Tibial nerve (tissue), 4 donors: ENCODE data around the gene SLC17A7. TPM values are rescaled to one million over a fixed set of nuclear protein-coding genes. Genes with fewer than 3 reads are reported as not detected.

Experiments used
- DNase-seq, 2 donors: peaks; one replicate each; pipeline ENCODE4 v3.0.0-alpha.2; 2019; ENCODE audit warnings: low spot score in 2 of 2
- H3K27ac ChIP-seq, 4 donors: fragments of 200-600 bp; sonication (generic) in 3 of 4; one replicate each; pipeline ENCODE4 v1.5.1; 2017 to 2019; ENCODE audit warnings: mild to moderate bottlenecking in 1 of 4
- H3K27me3 ChIP-seq, 2 donors: fragments of 200-600 bp; sonication (generic) in 1 of 2; one replicate each; pipeline versions ENCODE4 v1.5.1 to v1.6.0; 2017 to 2019
- H3K36me3 ChIP-seq, 3 donors: fragments of 200-600 bp; sonication (generic); one replicate each; pipeline ENCODE4 v1.5.1; 2018 to 2019
- H3K4me1 ChIP-seq, 4 donors: fragments of 200-600 bp; sonication (generic) in 3 of 4; one replicate each; pipeline ENCODE4 v1.5.1; 2017 to 2019
- H3K4me3 ChIP-seq, 4 donors: fragments of 200-600 bp; sonication (generic) in 3 of 4; one replicate each; pipeline ENCODE4 v1.5.1; 2017 to 2019; ENCODE audit warnings: mild to moderate bottlenecking in 1 of 4, moderate library complexity in 1 of 4
- H3K9me3 ChIP-seq, 4 donors: fragments of 200-600 bp; sonication (generic) in 3 of 4; one replicate each; pipeline ENCODE4 v1.5.1; 2017 to 2019
- CTCF ChIP-seq, 5 experiments: fragments of 200-600 bp in 3 of 5; fragments of 450-650 bp in 2 of 5; sonication (generic) in 3 of 5; IDR thresholded peaks; one replicate each; pipeline ENCODE4 v1.5.1; 2016 to 2019; ENCODE audit warnings: antibody characterized with exemption in 5 of 5, mild to moderate bottlenecking in 3 of 5, moderate library complexity in 2 of 5
- EP300 ChIP-seq, 2 donors: sonication (generic); formaldehyde crosslinking; IDR thresholded peaks; one replicate each; pipeline ENCODE4 v1.6.1; 2017; ENCODE audit warnings: antibody characterized with exemption in 2 of 2, mild to moderate bottlenecking in 1 of 2
- POLR2A ChIP-seq, 2 donors: fragments of 450-650 bp; IDR thresholded peaks; one replicate each; pipeline ENCODE4 v1.6.1; 2017; ENCODE audit warnings: antibody characterized with exemption in 2 of 2, mild to moderate bottlenecking in 2 of 2, moderate library complexity in 2 of 2
- WGBS, 2 donors: methylation state at CpG; one replicate each; pipeline ENCODE4 v1.1.5; 2018; 5-methylcytosine and 5-hydroxymethylcytosine counted together
- total RNA-seq, 4 donors: library from RNA; depleted of rRNA; stranded (reverse); fragments of >200 nt; gene quantifications; one replicate each; pipeline ENCODE4 v1.1.0, GENCODE V29; 2016

Gene SLC17A7
- total RNA-seq, 4 donors from 2014 or later = 2.4 to 7.1 (median 6.2) TPM

GRCh38 chr19:49469828-49470614 lies 28.7 kb upstream of the SLC17A7 start:
- Histone ChIP-seq H3K4me1 (peaks cover 0 to 38% (median 13%) of the 10 kb centered on the region in 4 donors), H3K4me3 (no peak overlapping the region), H3K36me3 (peaks cover 0 to 41% (median 0%) of the 10 kb centered on the region in 3 donors), H3K27ac (peak overlapping the region in 3 of 4 donors; percentile 66 to 82 (median 82)), H3K27me3 (no peaks in the 10 kb centered on the region), H3K9me3 (no peaks in the 10 kb centered on the region)
- 78 to 82% methylated on average over 22 to 25 of the region's 25 CpGs for WGBS, 2 donors
- peak in 1 of 5 experiments; percentile 34 for TF ChIP-seq CTCF (IDR thresholded peaks at IDR 0.05)
- no peak for TF ChIP-seq EP300 (IDR thresholded peaks at IDR 0.05)
- DNase-seq = no peak

GRCh38 chr19:49468746-49469447 lies 27.6 kb upstream of the SLC17A7 start:
- no peaks in the 10 kb centered on the region for H3K9me3 ChIP-seq
- 57 to 58% methylated on average over 15 of the region's 15 CpGs for WGBS, 2 donors
- H3K36me3 ChIP-seq = peaks cover 0 to 52% (median 0%) of the 10 kb centered on the region in 3 donors
- peak overlapping the region in 3 of 4 donors; percentile 66 to 82 (median 82) for H3K27ac ChIP-seq
- peaks cover 0 to 31% (median 8%) of the 10 kb centered on the region in 4 donors for H3K4me1 ChIP-seq
- H3K4me3 ChIP-seq = no peak overlapping the region
- no peaks in the 10 kb centered on the region for H3K27me3 ChIP-seq
- TF ChIP-seq CTCF (IDR thresholded peaks at IDR 0.05) (no peak), POLR2A (IDR thresholded peaks at IDR 0.05) (no peak), EP300 (IDR thresholded peaks at IDR 0.05) (no peak)
- DNase-seq = peak; percentile 75 to 77

DNA sequence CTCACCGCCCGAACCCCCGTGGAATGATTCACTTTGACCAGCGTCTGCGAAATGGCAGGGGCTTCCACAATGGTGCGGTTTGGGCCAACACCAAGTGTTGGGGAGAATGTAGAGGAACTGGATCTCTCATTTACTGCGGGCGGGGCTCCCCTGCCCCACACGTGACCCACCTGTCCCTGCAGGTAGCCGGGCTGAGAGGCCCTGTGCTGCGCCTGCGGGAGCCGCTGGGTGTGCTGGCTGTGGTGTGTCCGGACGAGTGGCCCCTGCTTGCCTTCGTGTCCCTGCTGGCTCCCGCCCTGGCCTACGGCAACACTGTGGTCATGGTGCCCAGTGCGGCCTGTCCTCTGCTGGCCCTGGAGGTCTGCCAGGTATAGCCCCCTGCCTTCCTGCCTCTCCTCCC lies 26.9 kb upstream of the SLC17A7 start:
- H3K36me3 ChIP-seq = peaks cover 0 to 56% (median 0%) of the 10 kb centered on the region in 3 donors
- peaks cover 0 to 24% (median 8%) of the 10 kb centered on the region in 4 donors for H3K4me1 ChIP-seq
- no peak for DNase-seq
- H3K27ac ChIP-seq = peak overlapping the region in 3 of 4 donors; percentile 66 to 82 (median 82)
- H3K27me3 ChIP-seq = no peaks in the 10 kb centered on the region
- no peak overlapping the region for H3K4me3 ChIP-seq
- 86 to 87% methylated on average over 11 to 12 of the region's 19 CpGs for WGBS, 2 donors
- no peak for TF ChIP-seq CTCF (IDR thresholded peaks at IDR 0.05)
- TF ChIP-seq POLR2A (IDR thresholded peaks at IDR 0.05) = no peak
- no peak for TF ChIP-seq EP300 (IDR thresholded peaks at IDR 0.05)
- H3K9me3 ChIP-seq = no peaks in the 10 kb centered on the region

GRCh38 chr19:49465371-49465770 lies 24.0 kb upstream of the SLC17A7 start:
- peaks cover 0 to 19% (median 7%) of the 10 kb centered on the region in 4 donors for H3K4me1 ChIP-seq
- TF ChIP-seq CTCF (IDR thresholded peaks at IDR 0.05) (no peak), EP300 (IDR thresholded peaks at IDR 0.05) (no peak), POLR2A (IDR thresholded peaks at IDR 0.05) (no peak)
- no peak for DNase-seq
- H3K4me3 ChIP-seq = no peak overlapping the region
- H3K27me3 ChIP-seq = no peaks in the 10 kb centered on the region
- 96 to 100% methylated on average over 1 to 3 of the region's 3 CpGs for WGBS, 2 donors
- H3K36me3 ChIP-seq = peaks cover 0 to 75% (median 4%) of the 10 kb centered on the region in 3 donors
- no peak overlapping the region for H3K27ac ChIP-seq
- no peaks in the 10 kb centered on the region for H3K9me3 ChIP-seq
